Loucy (cell line): ENCODE data around the gene MUTYH.

Experiments
- H2AFZ ChIP-seq: fragments of 200-600 bp; sonication (generic); 2 replicates; pipeline ENCODE4 v1.6.0; 2016; ENCODE audit warnings: antibody characterized with exemption, mild to moderate bottlenecking, low read length, moderate library complexity
- H3F3A ChIP-seq: fragments of 200-600 bp; 2 replicates; pipeline ENCODE4 v1.6.0; 2016; ENCODE audit warnings: antibody characterized with exemption, low read depth, mild to moderate bottlenecking
- H3K27me3 ChIP-seq: fragments of 200-600 bp; sonication (generic); 2 replicates; pipeline ENCODE4 v1.6.1; 2014; ENCODE audit warnings: low read length, mild to moderate bottlenecking; ENCODE audit not compliant: insufficient read depth, poor library complexity, severe bottlenecking
- H3K36me3 ChIP-seq: fragments of 200-600 bp; sonication (generic); 2 replicates; pipeline ENCODE4 v1.6.1; 2016; ENCODE audit warnings: low read length; ENCODE audit not compliant: insufficient read depth
- H3K4me1 ChIP-seq: fragments of 200-600 bp; sonication (generic); 2 replicates; pipeline ENCODE4 v1.5.1; 2014; ENCODE audit warnings: low read length, mild to moderate bottlenecking; ENCODE audit not compliant: insufficient read depth, poor library complexity, severe bottlenecking
- H3K4me2 ChIP-seq: fragments of 200-600 bp; sonication (generic); 2 replicates; pipeline ENCODE4 v1.6.0; 2014; ENCODE audit warnings: antibody characterized with exemption, low read length, low read depth, mild to moderate bottlenecking; ENCODE audit not compliant: poor library complexity, severe bottlenecking
- H3K4me3 ChIP-seq: fragments of 200-600 bp; sonication (generic); 2 replicates; pipeline ENCODE4 v1.5.1; 2014; ENCODE audit warnings: low read length, mild to moderate bottlenecking, mixed read lengths; ENCODE audit not compliant: poor library complexity, severe bottlenecking
- H3K79me2 ChIP-seq: fragments of 200-600 bp; sonication (generic); 2 replicates; pipeline ENCODE4 v1.6.1; 2014; ENCODE audit warnings: low read length; ENCODE audit not compliant: insufficient read depth
- H3K9ac ChIP-seq: fragments of 200-600 bp; sonication (generic); 2 replicates; pipeline ENCODE4 v1.6.0; 2014; ENCODE audit warnings: mild to moderate bottlenecking, low read depth, low read length, moderate library complexity; ENCODE audit not compliant: poor library complexity, severe bottlenecking
- H3K9me2 ChIP-seq: fragments of 200-600 bp; sonication (generic); replicated peaks from 2 replicates; pipeline ENCODE4 v1.6.1; 2016; ENCODE audit warnings: low read depth, low read length, mixed read lengths
- H3K9me3 ChIP-seq: fragments of 200-600 bp; sonication (generic); 2 replicates; pipeline ENCODE4 v1.6.1; 2014; ENCODE audit warnings: mild to moderate bottlenecking, antibody characterized with exemption, low read length, low read depth; ENCODE audit not compliant: insufficient read depth
- H4K20me1 ChIP-seq: fragments of 200-600 bp; sonication (generic); 2 replicates; pipeline ENCODE4 v1.6.0; 2014; ENCODE audit warnings: antibody characterized with exemption, low read length, mild to moderate bottlenecking; ENCODE audit not compliant: insufficient read depth, poor library complexity, severe bottlenecking
- CTCF ChIP-seq: fragments of 200-600 bp; sonication (generic); conservative IDR thresholded peaks from 2 replicates; pipeline ENCODE4 v1.5.1; 2014; ENCODE audit warnings: mild to moderate bottlenecking, antibody characterized with exemption, low read length
- EZH2phosphoT487 ChIP-seq: fragments of 200-600 bp; IDR thresholded peaks from 2 replicates; pipeline ENCODE4 v1.6.1; 2018; ENCODE audit warnings: antibody characterized with exemption, mild to moderate bottlenecking, moderate library complexity, borderline replicate concordance

MUTYH gene

GRCh38 chr1:45348609-45348965, 8.3 kb upstream of the MUTYH start:
- peaks cover under 1% of the 10 kb centered on the region for H3K4me1 ChIP-seq
- TF ChIP-seq CTCF = no peak
- no peak for TF ChIP-seq EZH2phosphoT487
- H3K9me3 ChIP-seq = no peaks in the 10 kb centered on the region
- H3K9ac ChIP-seq = no peak overlapping the region
- H3K9me2 ChIP-seq = no peaks in the 10 kb centered on the region
- H3F3A ChIP-seq = no peaks in the 10 kb centered on the region
- no peak overlapping the region for H3K4me2 ChIP-seq
- no peak overlapping the region for H2AFZ ChIP-seq
- peaks cover 1% of the 10 kb centered on the region for H4K20me1 ChIP-seq
- H3K79me2 ChIP-seq = peaks cover 12% of the 10 kb centered on the region
- no peak overlapping the region for H3K4me3 ChIP-seq
- peaks cover 28% of the 10 kb centered on the region; the same call in 1 of the 2 replicates for H3K36me3 ChIP-seq
- H3K27me3 ChIP-seq = no peaks in the 10 kb centered on the region

- no peak overlapping the region for H3K9ac ChIP-seq
- H3F3A ChIP-seq = no peaks in the 10 kb centered on the region
- H2AFZ ChIP-seq = no peak overlapping the region
- TF ChIP-seq EZH2phosphoT487 = no peak
- no peak for TF ChIP-seq CTCF
- peaks cover 6% of the 10 kb centered on the region for H3K4me1 ChIP-seq
- H3K9me3 ChIP-seq = no peaks in the 10 kb centered on the region
- H4K20me1 ChIP-seq = peaks cover 7% of the 10 kb centered on the region
- no peaks in the 10 kb centered on the region for H3K27me3 ChIP-seq
- peaks cover 34% of the 10 kb centered on the region; the same call in 1 of the 2 replicates for H3K36me3 ChIP-seq
- no peak overlapping the region for H3K4me3 ChIP-seq
- no peaks in the 10 kb centered on the region for H3K9me2 ChIP-seq
- no peak overlapping the region for H3K4me2 ChIP-seq
- H3K79me2 ChIP-seq = peaks cover 18% of the 10 kb centered on the region
Measured at GRCh38 chr1:45348020-45348419, 7.8 kb upstream of the MUTYH start.

- TF ChIP-seq EZH2phosphoT487 (no peak), CTCF (no peak)
- Histone ChIP-seq H3K9me2 (no peaks in the 10 kb centered on the region), H3K4me1 (peaks cover 20% of the 10 kb centered on the region), H3K9ac (no peak overlapping the region), H3K4me3 (no peak overlapping the region), H3F3A (no peaks in the 10 kb centered on the region), H4K20me1 (peaks cover 20% of the 10 kb centered on the region), H3K9me3 (no peaks in the 10 kb centered on the region), H3K27me3 (no peaks in the 10 kb centered on the region), H3K79me2 (peaks cover 33% of the 10 kb centered on the region), H3K4me2 (no peak overlapping the region), H2AFZ (no peak overlapping the region), H3K36me3 (peaks cover 45% of the 10 kb centered on the region; the same call in 1 of the 2 replicates)
Measured at GRCh38 chr1:45346473-45346872, 6.2 kb upstream of the MUTYH start.
